Parathyroid adenoma (tissue), 2 donors: ENCODE data around the gene ICAM2.
A peak's percentile ranks its signal among the peaks of the same experiment; 100 is the strongest.

Experiments used
- H2AFZ ChIP-seq: fragments of 300-600 bp; sonication (generic); one replicate; pipeline ENCODE4 v1.7.0; 2017; ENCODE audit warnings: antibody characterized with exemption, mild to moderate bottlenecking
- H3K27ac ChIP-seq: fragments of 300-600 bp; sonication (generic); one replicate; pipeline ENCODE4 v1.7.0; 2017
- H3K27me3 ChIP-seq: fragments of 300-600 bp; sonication (generic); one replicate; pipeline ENCODE4 v1.7.0; 2017; ENCODE audit warnings: low read length; ENCODE audit not compliant: control insufficient read depth, insufficient read depth
- H3K36me3 ChIP-seq: fragments of 300-600 bp; sonication (generic); one replicate; pipeline ENCODE4 v1.7.0; 2017; ENCODE audit warnings: low read length; ENCODE audit not compliant: control insufficient read depth, insufficient read depth
- H3K4me1 ChIP-seq: fragments of 300-600 bp; sonication (generic); one replicate; pipeline ENCODE4 v1.7.0; 2017; ENCODE audit warnings: control low read depth
- H3K4me2 ChIP-seq: fragments of 300-600 bp; sonication (generic); one replicate; pipeline ENCODE4 v1.7.0; 2017; ENCODE audit warnings: low read length
- H3K4me3 ChIP-seq: fragments of 300-600 bp; sonication (generic); one replicate; pipeline ENCODE4 v1.7.0; 2017; ENCODE audit warnings: low read depth, low read length
- H3K79me2 ChIP-seq: fragments of 300-600 bp; sonication (generic); one replicate; pipeline ENCODE4 v1.7.0; 2017; ENCODE audit warnings: control low read depth
- H3K9ac ChIP-seq: fragments of 300-600 bp; sonication (generic); one replicate; pipeline ENCODE4 v1.7.0; 2017; ENCODE audit warnings: mild to moderate bottlenecking
- H3K9me3 ChIP-seq: fragments of 300-600 bp; sonication (generic); one replicate; pipeline ENCODE4 v1.7.0; 2017; ENCODE audit warnings: low read length; ENCODE audit not compliant: control insufficient read depth
- TF ChIP-seq, protein P1 (sequence below): fragments of 300-600 bp; sonication (generic); IDR thresholded peaks from one replicate; pipeline ENCODE4 v1.7.0; 2017; ENCODE audit warnings: antibody characterized with exemption, mild to moderate bottlenecking
- donor health status: primary hyperparathyroidism.

The ICAM2 gene

GRCh38 chr17:64065161-64065560, 44.7 kb upstream of the ICAM2 start:
- Histone ChIP-seq H3K4me3 (no peak overlapping the region), H3K9me3 (no peaks in the 10 kb centered on the region), H3K36me3 (no peaks in the 10 kb centered on the region), H3K27me3 (no peaks in the 10 kb centered on the region), H3K9ac (no peak overlapping the region), H3K4me1 (no peaks in the 10 kb centered on the region), H2AFZ (no peak overlapping the region), H3K27ac (no peak overlapping the region), H3K4me2 (no peak overlapping the region), H3K79me2 (no peaks in the 10 kb centered on the region)
- TF ChIP-seq, protein P1, sequence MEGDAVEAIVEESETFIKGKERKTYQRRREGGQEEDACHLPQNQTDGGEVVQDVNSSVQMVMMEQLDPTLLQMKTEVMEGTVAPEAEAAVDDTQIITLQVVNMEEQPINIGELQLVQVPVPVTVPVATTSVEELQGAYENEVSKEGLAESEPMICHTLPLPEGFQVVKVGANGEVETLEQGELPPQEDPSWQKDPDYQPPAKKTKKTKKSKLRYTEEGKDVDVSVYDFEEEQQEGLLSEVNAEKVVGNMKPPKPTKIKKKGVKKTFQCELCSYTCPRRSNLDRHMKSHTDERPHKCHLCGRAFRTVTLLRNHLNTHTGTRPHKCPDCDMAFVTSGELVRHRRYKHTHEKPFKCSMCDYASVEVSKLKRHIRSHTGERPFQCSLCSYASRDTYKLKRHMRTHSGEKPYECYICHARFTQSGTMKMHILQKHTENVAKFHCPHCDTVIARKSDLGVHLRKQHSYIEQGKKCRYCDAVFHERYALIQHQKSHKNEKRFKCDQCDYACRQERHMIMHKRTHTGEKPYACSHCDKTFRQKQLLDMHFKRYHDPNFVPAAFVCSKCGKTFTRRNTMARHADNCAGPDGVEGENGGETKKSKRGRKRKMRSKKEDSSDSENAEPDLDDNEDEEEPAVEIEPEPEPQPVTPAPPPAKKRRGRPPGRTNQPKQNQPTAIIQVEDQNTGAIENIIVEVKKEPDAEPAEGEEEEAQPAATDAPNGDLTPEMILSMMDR, result no peak

DNA sequence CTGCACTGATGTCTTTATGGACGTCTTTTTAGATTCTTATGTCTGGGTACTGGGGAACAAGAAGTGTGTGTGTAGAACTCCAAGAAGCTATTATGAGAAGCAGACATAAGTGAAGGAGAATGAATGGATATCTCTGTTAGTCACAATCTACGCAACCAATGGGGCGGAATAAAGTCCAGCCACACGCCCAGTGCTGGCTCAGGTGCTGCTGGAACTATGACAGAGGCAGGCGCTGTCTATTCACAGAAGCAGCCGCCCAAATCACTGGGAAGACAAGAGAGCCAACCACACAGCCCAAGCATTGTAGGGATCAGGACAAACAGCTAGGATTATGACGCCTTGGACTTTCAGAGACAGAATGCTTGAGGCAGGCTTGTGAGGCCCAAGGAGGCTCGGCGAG, 43.9 kb upstream of the ICAM2 start:
- Histone ChIP-seq H3K4me3 (no peak overlapping the region), H2AFZ (no peak overlapping the region), H3K4me1 (no peaks in the 10 kb centered on the region), H3K9ac (no peak overlapping the region), H3K4me2 (no peak overlapping the region), H3K36me3 (no peaks in the 10 kb centered on the region), H3K27ac (no peak overlapping the region), H3K79me2 (no peaks in the 10 kb centered on the region), H3K9me3 (no peaks in the 10 kb centered on the region), H3K27me3 (no peaks in the 10 kb centered on the region)
- TF ChIP-seq, protein P1, result no peak

GRCh38 chr17:64063766-64064224, 43.4 kb upstream of the ICAM2 start:
- Histone ChIP-seq H3K9me3 (no peaks in the 10 kb centered on the region), H2AFZ (no peak overlapping the region), H3K4me3 (no peak overlapping the region), H3K9ac (no peak overlapping the region), H3K79me2 (no peaks in the 10 kb centered on the region), H3K27me3 (no peaks in the 10 kb centered on the region), H3K4me1 (no peaks in the 10 kb centered on the region), H3K4me2 (no peak overlapping the region), H3K36me3 (no peaks in the 10 kb centered on the region), H3K27ac (no peak overlapping the region)
- TF ChIP-seq, protein P1, result peak; percentile 66

- H3K79me2 ChIP-seq, result no peaks in the 10 kb centered on the region
- TF ChIP-seq, protein P1, result no peak
- no peak overlapping the region for H3K4me2 ChIP-seq
- H3K9ac ChIP-seq, result no peak overlapping the region
- H3K4me3 ChIP-seq, result no peak overlapping the region
- no peaks in the 10 kb centered on the region for H3K36me3 ChIP-seq
- no peaks in the 10 kb centered on the region for H3K27me3 ChIP-seq
- H2AFZ ChIP-seq, result no peak overlapping the region
- no peaks in the 10 kb centered on the region for H3K4me1 ChIP-seq
- H3K27ac ChIP-seq, result no peak overlapping the region
- H3K9me3 ChIP-seq, result no peaks in the 10 kb centered on the region
Observed at GRCh38 chr17:64063088-64063487, 42.7 kb upstream of the ICAM2 start.

- no peaks in the 10 kb centered on the region for H3K79me2 ChIP-seq
- TF ChIP-seq, protein P1, result no peak
- H3K27me3 ChIP-seq, result no peaks in the 10 kb centered on the region
- H3K4me1 ChIP-seq, result no peaks in the 10 kb centered on the region
- H3K4me2 ChIP-seq, result no peak overlapping the region
- no peak overlapping the region for H3K27ac ChIP-seq
- no peaks in the 10 kb centered on the region for H3K9me3 ChIP-seq
- no peak overlapping the region for H3K4me3 ChIP-seq
- H3K9ac ChIP-seq, result no peak overlapping the region
- no peak overlapping the region for H2AFZ ChIP-seq
- no peaks in the 10 kb centered on the region for H3K36me3 ChIP-seq
Observed at GRCh38 chr17:64061178-64061898, 40.9 kb upstream of the ICAM2 start.
